Choroid plexus epithelial cell (primary cell): Measurements from ENCODE around the gene AVPR2.

Source experiments
- DNase-seq: peaks from one replicate; pipeline ENCODE4 v3.0.0-alpha.2; 2010; ENCODE audit warnings: low read depth
- H3K4me3 ChIP-seq: 2 replicates; pipeline ENCODE4 v1.5.1; 2011; ENCODE audit warnings: low read depth, mild to moderate bottlenecking, control low read depth, low read length, moderate library complexity
- CTCF ChIP-seq: conservative IDR thresholded peaks from 2 replicates; pipeline ENCODE4 v1.5.1; 2011; ENCODE audit warnings: low read depth, mild to moderate bottlenecking, control low read depth, inconsistent platforms, low read length, moderate library complexity

The AVPR2 gene

GRCh38 chrX:153944800-153945150 is 40.3 kb downstream of the AVPR2 start:
- no peak for TF ChIP-seq CTCF
- no peak for DNase-seq
- no peak overlapping the region for H3K4me3 ChIP-seq

- H3K4me3 ChIP-seq, result no peak overlapping the region
- DNase-seq, result no peak
- TF ChIP-seq CTCF, result no peak
These were observed 41.8 kb downstream of the AVPR2 start for GRCh38 chrX:153945956-153946943.

- peak; percentile 89 for TF ChIP-seq CTCF
- H3K4me3 ChIP-seq, result no peak overlapping the region
- DNase-seq, result peak; percentile 83
These were observed 42.7 kb downstream of the AVPR2 start for GRCh38 chrX:153947009-153947769.

DNA sequence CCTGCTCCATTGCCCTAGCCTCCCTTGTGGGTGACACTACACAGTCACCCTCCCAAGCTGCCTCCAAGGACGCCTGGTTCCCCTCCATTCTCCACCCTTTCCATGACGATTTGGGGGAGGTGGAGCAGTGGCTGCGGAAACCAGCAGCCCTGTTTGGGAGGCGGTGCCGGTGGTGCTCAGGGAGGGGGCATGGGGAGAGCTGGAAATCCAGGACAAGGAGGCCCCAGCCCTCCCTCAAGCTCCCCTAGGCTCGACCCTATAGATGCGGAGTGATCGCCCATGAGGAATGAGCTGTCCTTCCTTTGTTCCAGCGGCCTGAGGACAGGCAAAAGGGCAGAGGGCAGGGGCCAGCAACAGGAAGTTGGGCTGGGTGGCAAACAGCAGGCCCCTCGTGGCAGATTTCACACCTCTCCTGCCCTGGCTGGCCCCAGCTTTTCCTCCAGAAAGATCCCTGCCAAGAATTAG is 43.6 kb downstream of the AVPR2 start:
- no peak overlapping the region for H3K4me3 ChIP-seq
- no peak for TF ChIP-seq CTCF
- DNase-seq, result no peak

DNA sequence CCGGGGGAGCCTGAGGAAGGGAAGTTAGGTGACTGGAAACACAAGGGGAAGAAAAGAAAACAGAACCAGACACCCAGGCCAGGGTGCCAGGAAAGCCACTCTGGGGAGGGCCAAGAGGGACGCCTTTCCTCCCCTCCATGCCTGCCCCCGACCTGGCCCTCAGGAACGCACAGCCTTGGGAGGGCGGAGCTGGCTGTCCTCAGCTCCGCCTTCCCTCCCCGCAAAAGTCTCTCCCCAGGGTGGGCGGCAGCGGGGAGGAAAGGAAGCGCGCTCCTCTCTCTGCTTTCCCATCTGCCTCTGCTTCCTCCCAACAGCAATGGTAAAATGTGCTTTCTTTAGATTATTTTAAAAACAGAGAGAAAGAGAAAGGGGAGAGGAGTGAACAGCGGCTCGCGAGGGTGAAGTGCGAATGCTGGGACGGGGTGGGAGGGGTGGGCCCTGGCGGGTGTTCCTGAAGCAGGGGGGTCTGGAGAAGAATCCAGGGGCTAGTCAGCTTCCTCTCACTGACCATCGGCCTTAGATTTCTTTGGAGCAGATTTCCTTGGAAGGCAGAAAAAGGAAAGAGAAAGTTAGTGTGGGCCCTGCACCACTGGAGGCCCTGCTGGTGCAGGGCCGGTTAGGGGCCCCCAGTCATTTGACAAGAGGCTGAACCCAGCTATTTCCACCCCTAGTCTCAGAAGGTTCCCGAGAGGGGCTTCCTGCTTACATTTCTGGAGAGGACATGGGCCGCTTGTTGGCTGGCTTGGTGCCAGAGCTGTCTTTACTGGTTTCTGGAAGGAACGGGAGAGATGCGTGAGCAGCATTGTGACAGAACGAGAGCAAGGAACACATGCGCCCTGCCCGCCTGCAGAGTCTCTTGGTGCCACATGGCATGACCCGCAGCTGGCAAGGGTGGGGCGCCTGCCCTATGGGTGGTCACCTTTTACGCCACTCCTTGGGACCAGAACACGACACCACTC is 44.7 kb downstream of the AVPR2 start:
- no peak overlapping the region for H3K4me3 ChIP-seq
- DNase-seq, result no peak
- no peak for TF ChIP-seq CTCF

- H3K4me3 ChIP-seq, result no peak overlapping the region
- no peak for TF ChIP-seq CTCF
- DNase-seq, result no peak
These were observed 45.7 kb downstream of the AVPR2 start for GRCh38 chrX:153950127-153950526.
